Measurements from ENCODE around the gene NFYC. TPM values are rescaled to one million over a fixed set of nuclear protein-coding genes. Genes with fewer than 3 reads are reported as not detected.

Gene NFYC
- total and polyA plus RNA-seq, 2 donors, result 34.0 to 39.1 TPM

DNA sequence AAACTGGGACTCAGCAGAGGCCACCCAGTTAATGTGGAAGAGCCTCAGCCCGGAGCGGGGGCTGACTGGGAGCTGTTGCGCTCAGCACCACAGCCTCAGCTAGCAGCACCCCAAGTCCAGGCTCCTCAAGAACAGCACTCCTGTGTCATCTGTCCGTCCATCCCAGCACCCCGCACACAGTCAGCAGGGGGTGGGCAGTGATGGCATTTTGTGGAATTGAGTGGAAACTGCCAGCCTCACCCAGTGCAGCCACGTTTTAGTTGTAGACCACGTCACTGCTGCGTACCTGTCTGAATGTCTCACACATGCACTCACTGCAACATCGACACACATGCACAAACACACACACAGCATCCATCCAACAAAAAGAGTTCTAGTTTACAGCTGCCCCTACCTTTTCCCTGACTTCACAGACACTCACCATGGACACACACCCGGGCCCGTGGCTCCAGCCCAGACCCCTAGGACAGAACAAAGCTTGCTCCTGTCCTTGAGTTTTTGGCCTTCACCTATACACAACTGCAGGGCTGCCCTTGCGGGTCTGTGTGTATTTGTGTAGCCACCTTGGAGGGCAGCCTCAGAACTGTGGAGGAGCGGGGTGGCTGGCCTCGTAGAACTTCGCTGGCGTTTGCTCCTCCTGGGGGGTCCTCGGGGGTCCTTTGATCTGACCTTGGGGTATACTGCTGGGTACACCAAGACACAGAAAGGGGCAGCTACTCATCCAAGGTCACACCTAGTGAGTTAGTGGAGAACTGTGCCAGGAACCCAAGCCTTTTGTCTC, 97.2 kb downstream of the NFYC start:
- peaks cover 3 to 11% of the 10 kb centered on the region in 2 donors for H3K4me1 ChIP-seq (ENCODE audit: control insufficient read depth in 2 of 2, insufficient read depth in 2 of 2, low read length in 2 of 2)
- no peak overlapping the region for H3K27ac ChIP-seq (ENCODE audit: low read depth in 1 of 2, low read length in 1 of 2)
- H3K4me3 ChIP-seq (ENCODE audit: low read length in 2 of 2), result no peak overlapping the region
- WGBS, result 96% methylated on average over 17 of the region's 17 CpGs
- H3K9me3 ChIP-seq (ENCODE audit: control insufficient read depth in 2 of 2, insufficient read depth in 1 of 2, low read length in 1 of 2), result no peaks in the 10 kb centered on the region
- peaks cover 12 to 25% of the 10 kb centered on the region in 2 donors for H3K27me3 ChIP-seq (ENCODE audit: control insufficient read depth in 2 of 2, insufficient read depth in 1 of 2, low read length in 1 of 2)
- no peak for DNase-seq (ENCODE audit: low read depth in 6 of 9, low spot score in 9 of 9)
- no peaks in the 10 kb centered on the region for H3K36me3 ChIP-seq (ENCODE audit: control insufficient read depth in 2 of 2, insufficient read depth in 2 of 2, low read length in 1 of 2)

DNA sequence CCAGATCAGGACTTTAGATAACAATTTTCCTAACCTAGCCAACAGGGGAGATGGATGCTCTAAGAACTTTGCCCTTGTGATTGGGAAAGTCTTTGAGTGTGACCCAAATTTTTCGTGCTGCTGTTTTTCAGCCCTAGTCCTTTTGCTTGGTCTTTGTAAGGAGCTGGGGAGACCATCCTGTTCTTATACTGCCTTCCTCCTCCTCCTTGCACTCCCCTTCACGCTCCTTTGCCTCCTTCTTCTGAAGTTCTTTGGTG, 97.8 kb downstream of the NFYC start:
- no peak overlapping the region for H3K27ac ChIP-seq (ENCODE audit: low read depth in 1 of 2, low read length in 1 of 2)

DNA sequence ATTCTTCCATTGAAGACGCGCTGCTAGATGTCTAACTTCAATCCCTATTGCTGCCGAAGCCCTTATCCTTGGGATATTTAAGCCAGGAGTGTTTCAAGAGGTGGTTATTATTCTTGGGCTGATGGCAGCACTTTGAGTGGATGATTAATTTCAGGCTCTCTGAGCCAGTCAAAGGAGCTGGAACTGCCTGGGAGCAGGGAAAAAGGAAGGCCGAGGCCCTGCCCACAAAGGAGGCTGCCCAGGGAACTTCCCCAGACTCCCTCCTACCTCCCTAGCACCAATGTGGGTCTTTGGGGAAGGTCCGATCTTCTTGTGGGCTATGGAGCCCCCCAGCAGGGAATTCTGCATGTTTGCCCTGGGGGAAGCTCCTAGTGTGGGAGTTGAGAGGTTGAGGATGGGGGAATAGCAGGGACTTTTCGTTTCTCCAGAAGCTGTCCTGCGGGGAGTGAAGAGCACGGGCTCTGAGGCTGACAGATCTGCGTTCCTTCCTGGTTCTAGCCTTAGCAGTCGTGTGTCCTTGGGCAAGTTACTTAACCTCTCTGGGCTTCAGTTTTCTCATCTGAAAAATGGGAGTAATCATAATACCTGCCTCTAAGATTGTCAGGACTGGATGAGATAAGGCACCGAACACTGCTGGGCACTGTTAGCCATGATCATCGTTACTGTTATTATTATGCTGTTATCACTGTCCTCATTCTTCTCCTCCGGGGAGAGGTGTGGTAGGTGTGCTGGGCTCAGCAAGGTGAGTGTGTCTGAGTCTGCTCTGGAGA, 98.3 kb downstream of the NFYC start:
- 93% methylated on average over 13 of the region's 13 CpGs for WGBS
- Histone ChIP-seq H3K9me3 (ENCODE audit: control insufficient read depth in 2 of 2, insufficient read depth in 1 of 2, low read length in 1 of 2) (no peaks in the 10 kb centered on the region), H3K27me3 (ENCODE audit: control insufficient read depth in 2 of 2, insufficient read depth in 1 of 2, low read length in 1 of 2) (peaks cover 1 to 17% of the 10 kb centered on the region in 2 donors), H3K27ac (ENCODE audit: low read depth in 1 of 2, low read length in 1 of 2) (no peak overlapping the region), H3K4me3 (ENCODE audit: low read length in 2 of 2) (no peak overlapping the region), H3K4me1 (ENCODE audit: control insufficient read depth in 2 of 2, insufficient read depth in 2 of 2, low read length in 2 of 2) (peaks cover 6 to 22% of the 10 kb centered on the region in 2 donors), H3K36me3 (ENCODE audit: control insufficient read depth in 2 of 2, insufficient read depth in 2 of 2, low read length in 1 of 2) (no peaks in the 10 kb centered on the region)
- no peak for DNase-seq (ENCODE audit: low read depth in 6 of 9, low spot score in 9 of 9)

More for the DNA sequence above, 97.8 kb downstream of the NFYC start:
- H3K4me3 ChIP-seq (ENCODE audit: low read length in 2 of 2), result no peak overlapping the region
- no peak for DNase-seq (ENCODE audit: low read depth in 6 of 9, low spot score in 9 of 9)
- H3K36me3 ChIP-seq (ENCODE audit: control insufficient read depth in 2 of 2, insufficient read depth in 2 of 2, low read length in 1 of 2), result no peaks in the 10 kb centered on the region
- 93% methylated on average over 2 of the region's 2 CpGs for WGBS
- no peaks in the 10 kb centered on the region for H3K9me3 ChIP-seq (ENCODE audit: control insufficient read depth in 2 of 2, insufficient read depth in 1 of 2, low read length in 1 of 2)
- peaks cover 7 to 23% of the 10 kb centered on the region in 2 donors for H3K27me3 ChIP-seq (ENCODE audit: control insufficient read depth in 2 of 2, insufficient read depth in 1 of 2, low read length in 1 of 2)
- peaks cover 2 to 16% of the 10 kb centered on the region in 2 donors for H3K4me1 ChIP-seq (ENCODE audit: control insufficient read depth in 2 of 2, insufficient read depth in 2 of 2, low read length in 2 of 2)

DNA sequence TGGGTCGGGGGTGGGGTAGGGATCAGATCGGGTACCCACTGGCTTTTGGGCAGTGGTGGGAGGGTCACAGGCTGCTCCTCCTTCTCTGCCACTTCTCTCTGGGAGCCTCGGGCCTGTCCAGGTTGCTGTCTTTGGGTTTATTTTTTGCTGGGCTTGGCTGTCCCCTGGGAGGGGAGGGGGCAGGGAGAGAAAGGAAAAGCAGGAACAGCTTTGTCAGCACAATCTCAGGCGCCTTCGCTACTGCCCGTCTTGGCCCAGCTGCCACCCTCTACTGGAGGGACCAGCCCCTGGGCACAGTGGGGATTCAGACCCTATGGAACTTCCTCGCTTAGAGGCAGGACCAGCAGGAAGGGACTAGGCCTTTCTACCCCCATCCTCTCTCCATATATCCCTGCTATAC, 100.5 kb downstream of the NFYC start:
- no peak for DNase-seq (ENCODE audit: low read depth in 6 of 9, low spot score in 9 of 9)
- Histone ChIP-seq H3K4me3 (ENCODE audit: low read length in 2 of 2) (no peak overlapping the region), H3K4me1 (ENCODE audit: control insufficient read depth in 2 of 2, insufficient read depth in 2 of 2, low read length in 2 of 2) (peaks cover 21 to 38% of the 10 kb centered on the region in 2 donors), H3K9me3 (ENCODE audit: control insufficient read depth in 2 of 2, insufficient read depth in 1 of 2, low read length in 1 of 2) (no peaks in the 10 kb centered on the region), H3K27me3 (ENCODE audit: control insufficient read depth in 2 of 2, insufficient read depth in 1 of 2, low read length in 1 of 2) (peaks cover 0 to 2% of the 10 kb centered on the region in 2 donors), H3K36me3 (ENCODE audit: control insufficient read depth in 2 of 2, insufficient read depth in 2 of 2, low read length in 1 of 2) (no peaks in the 10 kb centered on the region), H3K27ac (ENCODE audit: low read depth in 1 of 2, low read length in 1 of 2) (no peak overlapping the region)
- 94% methylated on average over 7 of the region's 7 CpGs for WGBS

DNA sequence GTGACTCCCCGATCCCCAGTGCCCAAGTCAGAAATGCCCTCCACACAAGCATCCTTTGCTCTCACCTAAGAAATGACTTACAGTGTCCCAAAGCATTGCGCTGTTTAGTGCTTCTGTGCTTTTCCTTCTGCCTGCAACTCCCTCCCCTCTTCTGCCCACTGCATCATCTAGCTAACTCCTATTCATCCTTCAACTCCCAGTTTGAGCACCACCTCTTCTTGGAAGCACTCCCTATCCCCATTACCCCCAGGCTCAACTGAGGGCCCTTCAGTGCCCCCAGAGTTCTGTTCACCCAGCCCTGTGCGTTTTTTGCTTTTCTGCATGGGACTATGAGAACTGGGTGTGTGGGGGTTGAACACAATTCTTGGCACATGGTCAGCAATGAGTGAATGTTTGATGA, 102.1 kb downstream of the NFYC start:
- peaks cover 24 to 46% of the 10 kb centered on the region in 2 donors for H3K4me1 ChIP-seq (ENCODE audit: control insufficient read depth in 2 of 2, insufficient read depth in 2 of 2, low read length in 2 of 2)
- H3K4me3 ChIP-seq (ENCODE audit: low read length in 2 of 2), result no peak overlapping the region
- H3K27me3 ChIP-seq (ENCODE audit: control insufficient read depth in 2 of 2, insufficient read depth in 1 of 2, low read length in 1 of 2), result peaks cover 0 to 2% of the 10 kb centered on the region in 2 donors
- H3K9me3 ChIP-seq (ENCODE audit: control insufficient read depth in 2 of 2, insufficient read depth in 1 of 2, low read length in 1 of 2), result peaks cover 0 to 2% of the 10 kb centered on the region in 2 donors
- no peaks in the 10 kb centered on the region for H3K36me3 ChIP-seq (ENCODE audit: control insufficient read depth in 2 of 2, insufficient read depth in 2 of 2, low read length in 1 of 2)
- 96% methylated on average over 3 of the region's 3 CpGs for whole genome bisulfite sequencing
- DNase-seq (ENCODE audit: low read depth in 6 of 9, low spot score in 9 of 9), result no peak
- H3K27ac ChIP-seq (ENCODE audit: low read depth in 1 of 2, low read length in 1 of 2), result no peak overlapping the region

DNA sequence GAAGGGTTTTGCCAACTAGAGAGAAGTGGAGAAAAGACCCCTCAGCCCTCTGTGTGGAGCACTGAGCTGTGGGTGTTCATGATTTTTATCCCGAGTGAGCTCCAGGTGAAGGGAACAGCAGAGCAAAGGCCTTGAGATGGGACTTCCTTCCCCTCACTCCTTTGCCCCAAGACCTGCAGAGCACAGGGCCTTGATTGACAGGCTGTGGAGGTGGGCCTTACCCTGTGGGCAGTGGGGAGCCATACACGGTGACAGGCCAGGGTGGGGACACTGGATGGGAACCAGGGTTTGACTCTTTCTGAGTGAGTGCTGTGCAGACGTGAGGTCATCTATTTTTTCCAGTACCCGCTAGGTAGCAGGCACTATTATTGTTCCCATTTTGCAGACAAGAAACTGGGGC, 102.5 kb downstream of the NFYC start:
- Histone ChIP-seq H3K27ac (ENCODE audit: low read depth in 1 of 2, low read length in 1 of 2) (peak overlapping the region in 1 of 2 donors; percentile 5), H3K4me1 (ENCODE audit: control insufficient read depth in 2 of 2, insufficient read depth in 2 of 2, low read length in 2 of 2) (peaks cover 24 to 46% of the 10 kb centered on the region in 2 donors), H3K27me3 (ENCODE audit: control insufficient read depth in 2 of 2, insufficient read depth in 1 of 2, low read length in 1 of 2) (peaks cover 0 to 2% of the 10 kb centered on the region in 2 donors), H3K36me3 (ENCODE audit: control insufficient read depth in 2 of 2, insufficient read depth in 2 of 2, low read length in 1 of 2) (no peaks in the 10 kb centered on the region), H3K9me3 (ENCODE audit: control insufficient read depth in 2 of 2, insufficient read depth in 1 of 2, low read length in 1 of 2) (peaks cover 0 to 2% of the 10 kb centered on the region in 2 donors), H3K4me3 (ENCODE audit: low read length in 2 of 2) (no peak overlapping the region)
- DNase-seq (ENCODE audit: low read depth in 6 of 9, low spot score in 9 of 9), result no peak
- WGBS, result 95% methylated on average over 4 of the region's 4 CpGs

DNA sequence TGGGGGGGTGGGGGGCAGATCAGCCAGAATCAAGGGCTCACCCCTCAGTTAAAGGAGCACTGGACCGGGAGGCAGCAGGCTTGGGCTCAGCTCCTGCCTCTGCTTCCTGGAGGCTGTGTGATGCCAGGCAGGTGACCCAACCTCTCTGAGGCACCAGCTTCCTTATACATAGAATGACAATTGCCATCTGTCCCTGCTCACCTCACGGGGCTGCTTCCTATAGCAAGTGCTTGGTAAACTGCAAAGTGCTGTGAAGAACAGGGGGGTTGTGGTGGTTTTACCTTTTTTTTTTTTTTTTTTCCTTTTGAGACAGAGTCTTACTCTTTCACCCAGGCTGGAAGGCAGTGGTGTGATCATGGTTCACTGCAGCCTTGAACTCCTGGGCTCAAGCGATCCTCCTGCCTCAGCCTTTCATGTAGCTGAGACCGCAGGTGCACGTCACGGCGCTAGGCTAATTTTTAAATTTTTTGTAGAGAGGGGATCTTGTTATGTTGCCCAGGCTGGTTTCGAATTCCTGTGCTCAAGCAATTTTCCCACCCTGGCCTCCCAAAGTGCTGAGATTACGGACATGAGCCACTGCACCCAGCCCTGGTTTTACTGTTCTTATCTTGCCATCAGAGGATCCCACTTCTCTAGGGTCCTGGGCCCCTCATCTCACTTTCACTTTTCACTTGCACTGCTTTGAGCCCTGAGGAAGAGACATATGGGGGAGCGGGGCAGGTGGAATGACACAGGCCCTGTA, 103.6 kb downstream of the NFYC start:
- Histone ChIP-seq H3K4me1 (ENCODE audit: control insufficient read depth in 2 of 2, insufficient read depth in 2 of 2, low read length in 2 of 2) (peaks cover 24 to 56% of the 10 kb centered on the region in 2 donors), H3K9me3 (ENCODE audit: control insufficient read depth in 2 of 2, insufficient read depth in 1 of 2, low read length in 1 of 2) (peaks cover 0 to 2% of the 10 kb centered on the region in 2 donors), H3K27me3 (ENCODE audit: control insufficient read depth in 2 of 2, insufficient read depth in 1 of 2, low read length in 1 of 2) (peaks cover 0 to 2% of the 10 kb centered on the region in 2 donors), H3K4me3 (ENCODE audit: low read length in 2 of 2) (no peak overlapping the region), H3K36me3 (ENCODE audit: control insufficient read depth in 2 of 2, insufficient read depth in 2 of 2, low read length in 1 of 2) (no peaks in the 10 kb centered on the region), H3K27ac (ENCODE audit: low read depth in 1 of 2, low read length in 1 of 2) (peak overlapping the region; percentile 64 to 84)
- DNase-seq (ENCODE audit: low read depth in 6 of 9, low spot score in 9 of 9), result peak in 5 of 9 donors; percentile 30 to 75 (median 53)
- 26% methylated on average over 10 of the region's 10 CpGs for WGBS

DNA sequence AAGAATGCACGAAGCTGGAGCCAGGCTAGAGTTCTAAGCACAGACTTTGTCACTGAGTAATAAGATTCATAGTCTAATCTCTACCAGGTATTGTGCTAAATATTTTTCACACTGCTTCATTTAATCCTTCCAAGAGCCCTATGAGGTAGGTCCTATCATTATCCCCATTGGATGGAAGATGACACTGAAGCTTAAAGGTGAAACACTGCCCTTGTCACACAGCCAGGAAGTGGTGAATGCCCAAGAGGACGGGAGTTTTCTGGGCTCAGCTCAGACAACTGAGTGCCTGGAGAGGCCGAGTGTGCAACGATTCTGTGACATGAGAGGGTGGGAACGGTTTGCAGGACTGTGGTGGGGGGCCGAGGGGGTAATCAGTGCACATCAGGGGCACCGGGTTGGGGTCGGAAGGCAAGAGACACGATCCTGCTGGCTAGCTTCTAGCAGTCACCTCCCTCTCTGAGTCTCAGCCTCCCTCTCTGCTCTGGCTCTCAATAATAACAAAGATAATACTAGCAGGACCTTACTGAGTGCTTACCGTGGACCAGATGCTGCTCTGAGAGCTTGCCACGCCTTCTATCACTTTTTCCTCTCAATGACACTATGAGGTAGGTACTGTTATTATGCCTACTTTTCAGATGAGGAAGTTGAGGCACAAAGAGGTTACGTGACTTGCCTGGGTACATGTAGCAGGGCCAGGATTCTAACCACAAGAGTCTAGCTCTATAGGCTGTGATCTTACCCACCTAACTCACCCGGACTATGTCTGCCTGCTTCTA, 104.5 kb downstream of the NFYC start:
- H3K4me3 ChIP-seq (ENCODE audit: low read length in 2 of 2), result no peak overlapping the region
- no peaks in the 10 kb centered on the region for H3K36me3 ChIP-seq (ENCODE audit: control insufficient read depth in 2 of 2, insufficient read depth in 2 of 2, low read length in 1 of 2)
- no peaks in the 10 kb centered on the region for H3K27me3 ChIP-seq (ENCODE audit: control insufficient read depth in 2 of 2, insufficient read depth in 1 of 2, low read length in 1 of 2)
- peaks cover 0 to 2% of the 10 kb centered on the region in 2 donors for H3K9me3 ChIP-seq (ENCODE audit: control insufficient read depth in 2 of 2, insufficient read depth in 1 of 2, low read length in 1 of 2)
- peak in 1 of 9 donors; percentile 50 for DNase-seq (ENCODE audit: low read depth in 6 of 9, low spot score in 9 of 9)
- WGBS, result 60% methylated on average over 13 of the region's 13 CpGs
- H3K4me1 ChIP-seq (ENCODE audit: control insufficient read depth in 2 of 2, insufficient read depth in 2 of 2, low read length in 2 of 2), result peaks cover 24 to 57% of the 10 kb centered on the region in 2 donors
- peak overlapping the region; percentile 72 to 84 for H3K27ac ChIP-seq (ENCODE audit: low read depth in 1 of 2, low read length in 1 of 2)
